ENCODE data around the gene HNRNPL. TPM values are rescaled to one million over a fixed set of nuclear protein-coding genes. Genes with fewer than 3 reads are reported as not detected.

Gene HNRNPL
- total RNA-seq, 2 experiments from 2014 or later, result 777 to 829 TPM

GRCh38 chr19:38850976-38851621, 1.3 kb upstream of the HNRNPL start:
- CTCF ChIA-PET, result interaction anchor here (0.7 to 2.4 kb wide), 3 partner anchors 18 to 37 kb away, joined by 3 to 13 read pairs (median 3); no protein-coding TSS in a partner anchor
- Mint-ChIP-seq H3K27me3 (ENCODE audit: low read depth) (no peaks in the 10 kb centered on the region), H3K4me1 (ENCODE audit: low read depth) (peaks cover 38% of the 10 kb centered on the region), H3K36me3 (ENCODE audit: low read depth) (peaks cover 33% of the 10 kb centered on the region), H3K27ac (peak overlapping the region; percentile 96), H3K4me3 (peak overlapping the region; percentile 91), H3K9me3 (no peaks in the 10 kb centered on the region)
- intact Hi-C loops (cut with micrococcal nuclease), result loop anchor here (1.0 to 10.0 kb wide), 11 partner anchors 14 to 589 kb away; partner anchors contain the start of genes ACTN4, ECH1, GMFG and MRPS12
- peak; percentile 59 for DNase-seq

- intact Hi-C loops (cut with micrococcal nuclease), result loop anchor here (1.0 to 10.0 kb wide), 11 partner anchors 15 to 588 kb away; partner anchors contain the start of genes ACTN4, ECH1, GMFG and MRPS12
- H3K4me1 Mint-ChIP-seq (ENCODE audit: low read depth), result peaks cover 44% of the 10 kb centered on the region
- peak overlapping the region; percentile 96 for H3K27ac Mint-ChIP-seq
- peaks cover 39% of the 10 kb centered on the region for H3K36me3 Mint-ChIP-seq (ENCODE audit: low read depth)
- H3K4me3 Mint-ChIP-seq, result peak overlapping the region; percentile 91
- CTCF ChIA-PET, result no interaction called here
- no peak for DNase-seq
- H3K9me3 Mint-ChIP-seq, result no peaks in the 10 kb centered on the region
- no peaks in the 10 kb centered on the region for H3K27me3 Mint-ChIP-seq (ENCODE audit: low read depth)
Measured at GRCh38 chr19:38850436-38850975, 720 bp upstream of the HNRNPL start.

- Mint-ChIP-seq H3K36me3 (ENCODE audit: low read depth) (peaks cover 49% of the 10 kb centered on the region), H3K27me3 (ENCODE audit: low read depth) (no peaks in the 10 kb centered on the region), H3K9me3 (no peaks in the 10 kb centered on the region), H3K4me3 (peak overlapping the region; percentile 91), H3K4me1 (ENCODE audit: low read depth) (peaks cover 54% of the 10 kb centered on the region), H3K27ac (peak overlapping the region; percentile 96)
- intact Hi-C loops (cut with micrococcal nuclease), result loop anchor here (1.0 kb wide), 1 partner anchor 11 kb away; no protein-coding TSS in a partner anchor
- CTCF ChIA-PET, result interaction anchor here (0.7 to 1.3 kb wide), 3 partner anchors 15 to 214 kb away, joined by 3 to 6 read pairs (median 4); no protein-coding TSS in a partner anchor
- DNase-seq, result peak; percentile 98
Measured at GRCh38 chr19:38849147-38849859, 483 bp downstream of the HNRNPL start.

GRCh38 chr19:38848299-38849146, 1.3 kb downstream of the HNRNPL start:
- intact Hi-C loops (cut with micrococcal nuclease), result loop anchor here (1.0 kb wide), 1 partner anchor 10 kb away; no protein-coding TSS in a partner anchor
- Mint-ChIP-seq H3K36me3 (ENCODE audit: low read depth) (peaks cover 57% of the 10 kb centered on the region), H3K9me3 (no peaks in the 10 kb centered on the region), H3K27ac (peak overlapping the region; percentile 96), H3K27me3 (ENCODE audit: low read depth) (no peaks in the 10 kb centered on the region), H3K4me3 (peak overlapping the region; percentile 91), H3K4me1 (ENCODE audit: low read depth) (peaks cover 60% of the 10 kb centered on the region)
- CTCF ChIA-PET, result interaction anchor here (0.7 to 1.3 kb wide), 4 partner anchors 10 to 82 kb away, joined by 3 to 6 read pairs (median 4); partner anchors contain the start of genes MRPS12 and SARS2
- DNase-seq, result no peak

- no peaks in the 10 kb centered on the region for H3K9me3 Mint-ChIP-seq
- H3K36me3 Mint-ChIP-seq (ENCODE audit: low read depth), result peaks cover 72% of the 10 kb centered on the region
- no peaks in the 10 kb centered on the region for H3K27me3 Mint-ChIP-seq (ENCODE audit: low read depth)
- no peak overlapping the region for H3K4me3 Mint-ChIP-seq
- no peak for DNase-seq
- peaks cover 76% of the 10 kb centered on the region for H3K4me1 Mint-ChIP-seq (ENCODE audit: low read depth)
- CTCF ChIA-PET, result interaction anchor here (0.9 to 1.0 kb wide), 2 partner anchors 23 to 42 kb away, joined by 3 read pairs; no protein-coding TSS in a partner anchor
- intact Hi-C loops (cut with micrococcal nuclease), result no loop called here
- H3K27ac Mint-ChIP-seq, result peak overlapping the region; percentile 96
Measured at GRCh38 chr19:38846097-38846496, 3.7 kb downstream of the HNRNPL start.

GRCh38 chr19:38845374-38846024, 4.3 kb downstream of the HNRNPL start:
- Mint-ChIP-seq H3K27ac (peak overlapping the region; percentile 96), H3K4me3 (peak overlapping the region; percentile 1), H3K9me3 (no peaks in the 10 kb centered on the region), H3K4me1 (ENCODE audit: low read depth) (peaks cover 82% of the 10 kb centered on the region), H3K36me3 (ENCODE audit: low read depth) (peaks cover 78% of the 10 kb centered on the region), H3K27me3 (ENCODE audit: low read depth) (no peaks in the 10 kb centered on the region)
- intact Hi-C loops (cut with micrococcal nuclease), result no loop called here
- DNase-seq, result no peak
- CTCF ChIA-PET, result interaction anchor here (0.9 to 1.0 kb wide), 2 partner anchors 24 to 42 kb away, joined by 3 read pairs; no protein-coding TSS in a partner anchor

GRCh38 chr19:38844093-38844686, 5.6 kb downstream of the HNRNPL start:
- CTCF ChIA-PET, result interaction anchor here (0.5 kb wide), 1 partner anchor 490 kb away, joined by 3 read pairs; no protein-coding TSS in a partner anchor
- peak overlapping the region; percentile 93 for H3K27ac Mint-ChIP-seq
- H3K4me1 Mint-ChIP-seq (ENCODE audit: low read depth), result peaks cover 94% of the 10 kb centered on the region
- intact Hi-C loops (cut with micrococcal nuclease), result no loop called here
- H3K4me3 Mint-ChIP-seq, result no peak overlapping the region
- no peak for DNase-seq
- no peaks in the 10 kb centered on the region for H3K27me3 Mint-ChIP-seq (ENCODE audit: low read depth)
- H3K36me3 Mint-ChIP-seq (ENCODE audit: low read depth), result peaks cover 88% of the 10 kb centered on the region
- H3K9me3 Mint-ChIP-seq, result no peaks in the 10 kb centered on the region

GRCh38 chr19:38843175-38843758, 6.5 kb downstream of the HNRNPL start:
- peaks cover 88% of the 10 kb centered on the region for H3K36me3 Mint-ChIP-seq (ENCODE audit: low read depth)
- intact Hi-C loops (cut with micrococcal nuclease), result no loop called here
- H3K9me3 Mint-ChIP-seq, result no peaks in the 10 kb centered on the region
- peak overlapping the region; percentile 93 for H3K27ac Mint-ChIP-seq
- peaks cover 95% of the 10 kb centered on the region for H3K4me1 Mint-ChIP-seq (ENCODE audit: low read depth)
- CTCF ChIA-PET, result interaction anchor here (0.5 kb wide), 1 partner anchor 491 kb away, joined by 3 read pairs; no protein-coding TSS in a partner anchor
- no peaks in the 10 kb centered on the region for H3K27me3 Mint-ChIP-seq (ENCODE audit: low read depth)
- H3K4me3 Mint-ChIP-seq, result peak overlapping the region; percentile 34
- DNase-seq, result no peak

GRCh38 chr19:38842439-38843174, 7.2 kb downstream of the HNRNPL start:
- CTCF ChIA-PET, result interaction anchor here (0.8 to 1.0 kb wide), 3 partner anchors 11 to 57 kb away, joined by 3 to 6 read pairs (median 3); partner anchors contain the start of genes ECH1 and NFKBIB
- Mint-ChIP-seq H3K36me3 (ENCODE audit: low read depth) (peaks cover 82% of the 10 kb centered on the region), H3K27me3 (ENCODE audit: low read depth) (no peaks in the 10 kb centered on the region), H3K27ac (peak overlapping the region; percentile 93), H3K4me3 (peak overlapping the region; percentile 65), H3K4me1 (ENCODE audit: low read depth) (peaks cover 91% of the 10 kb centered on the region), H3K9me3 (no peaks in the 10 kb centered on the region)
- intact Hi-C loops (cut with micrococcal nuclease), result no loop called here
- peak; percentile 74 for DNase-seq

Measured in activated naive CD4-positive, alpha-beta T cell treated with anti-CD3 and anti-CD28 coated beads for 36 hours (primary cell).